ENCODE measurements around the gene SBF2. TPM values are rescaled to one million over a fixed set of nuclear protein-coding genes. Genes with fewer than 3 reads are reported as not detected.

The SBF2 gene
- total RNA-seq, 4 donors from 2014 or later, result 53.8 to 125 (median 76.4) TPM

DNA sequence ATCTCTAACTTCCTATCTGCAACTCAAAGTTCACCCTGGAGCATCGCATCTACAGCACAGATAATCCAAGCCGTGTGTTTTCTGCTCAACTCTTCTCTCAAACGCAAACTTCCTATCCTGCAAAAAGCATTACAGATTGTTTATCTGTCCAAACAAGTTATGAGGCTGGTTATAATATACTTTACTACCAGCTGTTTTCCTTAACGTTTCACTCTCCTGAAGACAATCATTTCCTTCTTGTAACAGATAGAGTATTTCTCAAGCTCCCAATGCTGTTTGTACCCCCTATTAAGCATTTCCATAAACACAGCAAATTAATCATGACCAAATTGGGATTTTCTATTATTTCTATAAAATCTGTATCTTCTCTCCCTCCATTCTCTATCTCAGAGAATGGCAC is 84.7 kb downstream of the SBF2 start:
- ATAC-seq (ENCODE audit: low FRiP score) (no peak), DNase-seq (ENCODE audit: low spot score) (no peak)
- TF ChIP-seq, protein P1, sequence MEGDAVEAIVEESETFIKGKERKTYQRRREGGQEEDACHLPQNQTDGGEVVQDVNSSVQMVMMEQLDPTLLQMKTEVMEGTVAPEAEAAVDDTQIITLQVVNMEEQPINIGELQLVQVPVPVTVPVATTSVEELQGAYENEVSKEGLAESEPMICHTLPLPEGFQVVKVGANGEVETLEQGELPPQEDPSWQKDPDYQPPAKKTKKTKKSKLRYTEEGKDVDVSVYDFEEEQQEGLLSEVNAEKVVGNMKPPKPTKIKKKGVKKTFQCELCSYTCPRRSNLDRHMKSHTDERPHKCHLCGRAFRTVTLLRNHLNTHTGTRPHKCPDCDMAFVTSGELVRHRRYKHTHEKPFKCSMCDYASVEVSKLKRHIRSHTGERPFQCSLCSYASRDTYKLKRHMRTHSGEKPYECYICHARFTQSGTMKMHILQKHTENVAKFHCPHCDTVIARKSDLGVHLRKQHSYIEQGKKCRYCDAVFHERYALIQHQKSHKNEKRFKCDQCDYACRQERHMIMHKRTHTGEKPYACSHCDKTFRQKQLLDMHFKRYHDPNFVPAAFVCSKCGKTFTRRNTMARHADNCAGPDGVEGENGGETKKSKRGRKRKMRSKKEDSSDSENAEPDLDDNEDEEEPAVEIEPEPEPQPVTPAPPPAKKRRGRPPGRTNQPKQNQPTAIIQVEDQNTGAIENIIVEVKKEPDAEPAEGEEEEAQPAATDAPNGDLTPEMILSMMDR (IDR thresholded peaks at IDR 0.05), result no peak

GRCh38 chr11:10208131-10208575 is 85.9 kb downstream of the SBF2 start:
- TF ChIP-seq, protein P1 (IDR thresholded peaks at IDR 0.05), result peak in 2 of 3 donors; percentile 2 to 31
- no peak for ATAC-seq (ENCODE audit: low FRiP score)

GRCh38 chr11:10205928-10206327 is 88.1 kb downstream of the SBF2 start:
- TF ChIP-seq, protein P1 (IDR thresholded peaks at IDR 0.05), result no peak
- DNase-seq (ENCODE audit: low spot score) (no peak), ATAC-seq (ENCODE audit: low FRiP score) (no peak)

More at GRCh38 chr11:10208131-10208575, 85.9 kb downstream of the SBF2 start:
- DNase-seq (ENCODE audit: low spot score), result no peak

GRCh38 chr11:10204021-10204420 is 90.0 kb downstream of the SBF2 start:
- TF ChIP-seq, protein P1 (IDR thresholded peaks at IDR 0.05), result no peak
- ATAC-seq (ENCODE audit: low FRiP score), result no peak
- DNase-seq (ENCODE audit: low spot score), result no peak

DNA sequence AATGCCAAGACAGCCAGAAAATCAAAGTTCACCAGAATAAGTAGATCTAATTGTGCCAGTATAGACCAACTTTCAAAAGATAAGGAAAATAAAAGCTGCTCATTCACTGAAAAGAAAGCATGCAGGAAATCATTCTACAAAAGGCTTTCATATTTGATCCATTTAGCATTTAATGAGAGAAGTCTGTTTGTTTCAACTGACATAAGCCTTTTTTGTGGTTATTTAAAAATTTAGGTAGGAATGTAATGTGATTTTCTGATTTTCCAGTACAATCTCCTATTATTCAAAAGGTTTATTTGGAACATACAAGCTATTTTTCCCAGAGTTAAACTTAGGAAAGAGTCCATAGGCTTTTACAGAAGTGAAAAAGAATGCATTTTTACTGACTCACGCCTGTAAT is 92.7 kb downstream of the SBF2 start:
- TF ChIP-seq, protein P1 (IDR thresholded peaks at IDR 0.05), result no peak
- ATAC-seq (ENCODE audit: low FRiP score), result no peak
- DNase-seq (ENCODE audit: low spot score), result no peak

GRCh38 chr11:10197091-10197490 is 96.9 kb downstream of the SBF2 start:
- TF ChIP-seq, protein P1 (IDR thresholded peaks at IDR 0.05), result no peak
- ATAC-seq (ENCODE audit: low FRiP score), result no peak
- no peak for DNase-seq (ENCODE audit: low spot score)

- ATAC-seq (ENCODE audit: low FRiP score) (no peak), DNase-seq (ENCODE audit: low spot score) (no peak)
- TF ChIP-seq, protein P1 (IDR thresholded peaks at IDR 0.05), result no peak
Measured at GRCh38 chr11:10192036-10192435, 102.0 kb downstream of the SBF2 start.
